8988T (cell line): ENCODE results near the gene S100PBP.
"Not testable (repeated sequence)": the region's sequence is repeated elsewhere in the genome, so short reads cannot be mapped to it uniquely, and the experiment has no call there.

Experiments used
- DNase-seq: peaks from one replicate; pipeline ENCODE4 v3.0.0; 2011

The S100PBP gene

DNA sequence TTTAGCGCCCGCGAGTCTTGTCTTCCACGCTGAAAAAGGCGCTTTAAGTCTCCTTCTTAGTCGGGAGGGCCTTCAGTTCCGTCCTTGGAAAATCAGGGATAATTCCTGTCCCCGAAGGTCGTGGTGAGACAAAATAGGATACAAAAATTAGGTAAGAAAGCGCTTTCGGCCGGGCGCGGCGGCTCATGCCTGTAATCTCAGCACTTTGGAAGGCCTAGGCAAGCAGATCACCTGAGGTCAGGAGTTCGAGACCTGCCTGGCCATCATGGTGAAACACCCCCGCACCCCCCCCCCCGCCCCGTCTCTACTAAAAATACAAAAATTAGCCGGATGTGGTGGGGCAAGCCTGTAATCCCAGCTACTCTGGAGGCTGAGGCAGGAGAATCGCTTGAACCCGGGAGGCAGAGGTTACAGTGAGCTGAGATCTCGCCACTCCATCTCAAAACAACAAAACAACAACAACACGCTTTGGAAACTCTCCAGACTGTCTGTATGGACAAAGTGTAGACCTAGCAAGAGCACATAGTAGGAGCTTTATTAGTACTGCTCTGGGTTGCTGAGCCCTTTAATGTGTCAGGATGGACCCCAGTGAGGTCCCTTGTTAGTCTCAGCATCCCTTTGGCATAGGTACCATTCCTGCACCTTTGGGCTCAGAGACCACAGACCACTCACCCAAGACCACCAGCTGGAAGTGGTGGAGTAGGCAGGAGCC lies 84.5 kb downstream of the S100PBP start:
- no peak for DNase-seq

DNA sequence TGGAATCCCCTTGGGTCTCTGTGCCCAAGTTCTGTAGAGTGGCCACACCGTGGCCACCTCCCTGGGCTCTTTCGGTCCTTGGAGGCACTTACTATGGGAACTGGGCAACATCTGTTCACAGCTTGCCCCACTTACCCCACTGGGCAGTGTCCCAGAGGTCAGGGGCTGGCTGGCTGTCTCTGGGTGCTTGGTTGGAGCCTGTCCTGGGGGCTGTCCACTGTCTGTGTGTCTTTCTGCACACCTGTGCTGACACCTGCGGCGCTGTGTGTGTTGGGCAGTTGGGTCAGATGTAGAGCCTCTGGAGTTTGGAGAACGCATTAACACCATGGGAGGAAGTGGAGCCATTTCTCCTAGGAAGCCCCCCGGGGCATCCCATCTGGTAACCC lies 85.1 kb downstream of the S100PBP start:
- DNase-seq: no peak

DNA sequence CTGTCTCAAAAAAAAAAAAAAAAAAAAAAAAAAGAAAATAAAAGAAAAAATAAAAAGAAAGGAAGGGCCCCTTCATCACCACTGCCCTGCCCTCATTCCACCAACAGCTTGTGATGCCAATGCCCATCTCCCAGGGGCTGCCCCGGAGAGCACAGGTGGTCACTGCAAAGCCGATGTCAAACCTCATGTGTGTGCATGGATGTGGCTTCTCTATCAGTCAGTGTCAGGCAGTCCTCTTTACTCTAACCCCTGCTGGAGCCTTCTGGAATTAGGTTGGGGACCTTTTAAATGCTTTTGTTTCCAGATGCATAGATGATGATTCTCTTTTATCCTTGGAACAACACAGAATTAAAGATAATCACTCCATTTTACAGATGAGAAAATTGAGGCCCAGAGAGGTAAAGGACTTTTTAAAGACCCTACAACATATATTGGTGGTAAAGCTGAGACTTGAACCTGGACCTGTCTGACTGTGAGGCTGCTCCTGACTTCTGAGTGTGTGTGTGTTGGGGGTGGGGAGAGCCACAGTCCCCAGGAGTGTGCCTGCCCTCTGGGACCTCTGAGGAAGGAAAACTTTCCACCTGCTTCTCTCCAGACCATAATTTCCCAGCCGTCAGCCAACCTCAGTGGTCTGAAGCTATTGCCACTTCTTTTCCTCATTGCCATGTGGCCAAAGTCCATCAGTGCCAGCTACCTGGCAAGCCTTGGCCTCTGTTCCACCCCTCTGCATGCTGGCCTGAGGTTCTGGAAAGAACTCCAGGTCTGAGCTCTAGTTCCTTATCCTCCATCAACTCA lies 86.7 kb downstream of the S100PBP start:
- no peak for DNase-seq

DNA sequence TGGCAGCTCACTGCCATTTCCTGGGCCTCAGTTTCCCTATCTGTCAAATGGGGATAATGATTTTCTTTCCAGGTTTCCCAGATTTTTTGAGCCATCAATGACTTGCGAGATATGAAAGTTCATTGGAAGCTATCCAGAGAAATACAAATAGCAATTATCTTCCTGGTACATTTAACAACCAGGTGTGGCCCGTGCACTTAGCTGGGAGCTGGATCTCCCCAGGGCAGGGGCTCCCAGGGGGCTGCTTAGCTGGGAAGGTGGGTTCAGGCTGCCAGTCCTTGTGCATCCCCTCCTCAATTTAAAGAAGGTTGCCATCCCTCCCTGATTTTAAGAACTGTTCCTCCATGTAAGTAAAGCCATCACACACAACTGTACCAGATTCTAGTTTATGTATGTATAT lies 87.3 kb downstream of the S100PBP start:
- no peak for DNase-seq

DNA sequence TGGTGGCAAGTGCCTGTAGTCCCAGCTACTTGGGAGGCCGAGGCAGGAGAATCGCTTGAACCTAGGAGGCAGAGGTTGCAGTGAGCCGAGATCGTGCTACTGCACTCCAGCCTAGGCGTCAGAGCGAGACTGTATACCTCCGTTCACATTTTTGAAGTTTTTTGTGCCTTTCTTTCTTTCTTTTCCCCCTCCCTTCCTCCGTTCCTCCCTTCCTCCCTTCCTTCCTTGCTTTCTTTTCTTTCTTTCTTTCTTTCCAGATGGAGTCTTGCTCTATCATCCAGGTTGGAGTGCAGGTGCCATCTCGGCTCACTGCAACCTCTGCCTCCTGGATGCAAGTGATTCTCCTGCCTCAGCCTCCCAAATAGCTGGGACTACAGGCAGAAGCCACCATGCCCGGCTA lies 88.1 kb downstream of the S100PBP start:
- not testable (repeated sequence) for DNase-seq

DNA sequence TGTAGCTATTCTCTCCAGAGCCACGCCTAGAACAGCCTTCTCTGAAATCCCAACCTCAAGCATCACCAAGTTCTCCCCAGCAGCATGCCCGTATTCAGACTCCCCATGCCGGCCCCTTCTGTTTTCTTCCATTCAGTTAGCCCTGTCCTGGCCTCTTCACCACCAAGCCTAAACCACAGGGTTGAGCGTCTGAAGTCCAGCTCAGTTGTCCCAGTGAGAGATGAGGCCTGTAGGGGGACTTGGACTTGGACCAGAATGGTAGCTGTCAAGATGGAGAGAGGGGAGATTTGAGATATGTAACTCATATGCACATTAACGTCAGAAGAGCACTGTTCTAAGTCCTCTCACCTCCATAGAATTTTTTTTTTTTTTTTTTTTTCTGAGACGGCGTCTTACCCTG lies 89.2 kb downstream of the S100PBP start:
- DNase-seq: no peak

DNA sequence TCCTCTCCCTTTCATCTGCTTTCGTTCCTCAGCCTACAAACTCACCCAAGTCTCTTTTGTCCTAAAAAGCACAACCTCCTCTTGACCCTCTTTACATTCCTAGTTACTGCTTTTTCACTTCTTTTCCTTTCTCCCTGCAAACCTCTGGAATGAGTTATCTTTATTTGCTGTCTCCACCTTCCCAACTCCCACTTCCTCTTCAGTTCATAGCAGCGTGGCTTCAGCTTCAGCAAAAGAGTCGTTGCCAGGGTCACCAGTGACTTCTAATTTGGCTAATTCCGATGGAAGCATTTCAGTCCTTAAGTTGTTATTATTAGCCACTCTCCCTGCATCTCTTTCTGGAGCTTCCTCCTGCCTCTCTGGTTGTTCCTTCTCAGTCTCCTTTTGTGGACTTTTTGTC lies 90.0 kb downstream of the S100PBP start:
- no peak for DNase-seq
